GM06990 (cell line): Measurements from ENCODE around the gene YJEFN3.

Source experiments
- DNase-seq: peaks from one replicate; pipeline ENCODE4 v3.0.0-alpha.2; 2011; ENCODE audit not compliant: insufficient read length; ENCODE audit errors: extremely low read depth
- H3K27me3 ChIP-seq: replicated peaks from 2 replicates; pipeline ENCODE4 v1.6.0; 2011; ENCODE audit warnings: low read length; ENCODE audit not compliant: control insufficient read depth, insufficient read depth
- H3K36me3 ChIP-seq: 2 replicates; pipeline ENCODE4 v1.5.1; 2011; ENCODE audit warnings: low read length; ENCODE audit not compliant: control insufficient read depth, insufficient read depth
- H3K4me3 ChIP-seq: replicated peaks from 2 replicates; pipeline ENCODE4 v1.5.1; 2011; ENCODE audit warnings: low read depth, mild to moderate bottlenecking, control low read depth, low read length
- TF ChIP-seq, protein P1 (sequence below): IDR thresholded peaks from 2 replicates; pipeline ENCODE4 v1.5.1; 2011; ENCODE audit warnings: low read length, control low read depth, mild to moderate bottlenecking, inconsistent platforms; ENCODE audit not compliant: insufficient read depth, poor library complexity, severe bottlenecking

Gene YJEFN3

DNA sequence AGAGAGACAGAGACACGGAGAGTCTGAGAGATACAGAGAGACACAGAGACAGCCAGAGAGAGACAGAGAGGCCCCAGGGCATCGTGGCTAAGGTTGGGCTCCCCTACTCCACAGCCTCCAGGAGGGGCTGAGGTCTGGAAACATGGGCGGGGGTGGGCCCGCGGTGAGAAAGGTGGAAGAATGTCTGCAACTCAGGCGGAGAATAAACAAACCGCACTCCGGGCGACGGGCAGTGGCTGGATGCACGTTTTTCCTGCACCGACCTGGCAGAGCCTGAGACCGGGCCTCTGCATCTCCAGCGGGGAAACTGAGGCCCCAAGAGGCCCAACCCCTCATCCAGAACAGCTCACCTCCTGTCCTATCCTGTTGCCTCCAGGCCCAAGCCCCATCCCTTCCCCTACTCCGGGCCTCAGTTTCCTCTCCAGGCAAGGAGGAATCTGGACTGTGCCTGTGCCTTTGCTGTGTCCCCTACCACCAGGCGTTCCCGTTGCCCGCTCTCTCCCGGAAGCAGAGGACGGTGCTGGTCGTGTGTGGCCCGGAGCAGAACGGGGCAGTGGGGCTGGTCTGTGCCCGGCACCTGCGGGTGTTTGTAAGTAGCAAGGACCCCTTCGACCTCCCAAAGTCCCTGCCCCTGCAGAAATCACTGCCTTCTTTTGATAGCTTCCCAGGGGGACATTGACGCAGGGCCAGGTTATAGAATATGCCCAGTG, 6.0 kb downstream of the YJEFN3 start:
- DNase-seq, result no peak
- Histone ChIP-seq H3K27me3 (no peaks in the 10 kb centered on the region), H3K36me3 (peaks cover 2% of the 10 kb centered on the region), H3K4me3 (no peak overlapping the region)
- TF ChIP-seq, protein P1, sequence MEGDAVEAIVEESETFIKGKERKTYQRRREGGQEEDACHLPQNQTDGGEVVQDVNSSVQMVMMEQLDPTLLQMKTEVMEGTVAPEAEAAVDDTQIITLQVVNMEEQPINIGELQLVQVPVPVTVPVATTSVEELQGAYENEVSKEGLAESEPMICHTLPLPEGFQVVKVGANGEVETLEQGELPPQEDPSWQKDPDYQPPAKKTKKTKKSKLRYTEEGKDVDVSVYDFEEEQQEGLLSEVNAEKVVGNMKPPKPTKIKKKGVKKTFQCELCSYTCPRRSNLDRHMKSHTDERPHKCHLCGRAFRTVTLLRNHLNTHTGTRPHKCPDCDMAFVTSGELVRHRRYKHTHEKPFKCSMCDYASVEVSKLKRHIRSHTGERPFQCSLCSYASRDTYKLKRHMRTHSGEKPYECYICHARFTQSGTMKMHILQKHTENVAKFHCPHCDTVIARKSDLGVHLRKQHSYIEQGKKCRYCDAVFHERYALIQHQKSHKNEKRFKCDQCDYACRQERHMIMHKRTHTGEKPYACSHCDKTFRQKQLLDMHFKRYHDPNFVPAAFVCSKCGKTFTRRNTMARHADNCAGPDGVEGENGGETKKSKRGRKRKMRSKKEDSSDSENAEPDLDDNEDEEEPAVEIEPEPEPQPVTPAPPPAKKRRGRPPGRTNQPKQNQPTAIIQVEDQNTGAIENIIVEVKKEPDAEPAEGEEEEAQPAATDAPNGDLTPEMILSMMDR, result no peak

DNA sequence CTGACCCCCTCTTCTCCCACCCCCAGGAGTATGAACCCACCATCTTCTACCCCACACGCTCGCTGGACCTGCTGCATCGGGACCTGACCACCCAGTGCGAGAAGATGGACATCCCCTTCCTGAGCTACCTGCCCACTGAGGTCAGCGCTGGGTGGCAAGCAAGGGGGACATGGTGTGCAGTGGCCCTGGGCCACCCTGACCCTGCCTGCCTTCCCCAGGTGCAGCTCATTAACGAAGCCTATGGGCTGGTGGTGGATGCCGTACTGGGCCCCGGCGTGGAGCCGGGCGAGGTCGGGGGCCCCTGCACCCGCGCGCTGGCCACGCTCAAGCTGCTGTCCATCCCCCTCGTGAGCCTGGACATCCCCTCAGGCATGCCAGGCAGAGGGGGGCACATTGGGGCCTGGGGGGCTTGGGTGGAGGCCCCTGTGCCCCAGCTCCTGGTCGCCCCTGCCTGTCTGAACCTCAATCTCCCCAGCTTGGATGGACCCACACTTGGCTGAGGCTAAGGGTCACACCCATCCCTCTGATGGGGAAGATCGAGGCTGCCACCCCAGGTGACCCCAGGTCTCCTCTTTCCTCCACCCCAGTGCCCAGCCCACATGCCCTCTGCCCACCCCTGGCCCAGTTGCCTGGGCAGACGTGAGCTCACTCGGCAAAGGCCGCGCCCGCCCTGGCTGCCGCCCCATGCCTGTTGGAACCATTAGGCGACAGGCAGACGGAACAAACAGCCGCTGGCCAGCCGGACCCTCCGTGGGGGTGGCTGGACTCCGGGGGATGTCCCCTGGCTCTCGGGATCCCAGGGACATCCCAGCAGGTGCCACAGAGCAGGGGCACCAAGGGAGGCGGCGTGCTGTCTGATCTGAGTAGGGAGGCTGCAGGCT, 6.8 kb downstream of the YJEFN3 start:
- H3K27me3 ChIP-seq, result no peaks in the 10 kb centered on the region
- DNase-seq, result no peak
- peaks cover 2% of the 10 kb centered on the region for H3K36me3 ChIP-seq
- no peak overlapping the region for H3K4me3 ChIP-seq
- TF ChIP-seq, protein P1, result no peak

DNA sequence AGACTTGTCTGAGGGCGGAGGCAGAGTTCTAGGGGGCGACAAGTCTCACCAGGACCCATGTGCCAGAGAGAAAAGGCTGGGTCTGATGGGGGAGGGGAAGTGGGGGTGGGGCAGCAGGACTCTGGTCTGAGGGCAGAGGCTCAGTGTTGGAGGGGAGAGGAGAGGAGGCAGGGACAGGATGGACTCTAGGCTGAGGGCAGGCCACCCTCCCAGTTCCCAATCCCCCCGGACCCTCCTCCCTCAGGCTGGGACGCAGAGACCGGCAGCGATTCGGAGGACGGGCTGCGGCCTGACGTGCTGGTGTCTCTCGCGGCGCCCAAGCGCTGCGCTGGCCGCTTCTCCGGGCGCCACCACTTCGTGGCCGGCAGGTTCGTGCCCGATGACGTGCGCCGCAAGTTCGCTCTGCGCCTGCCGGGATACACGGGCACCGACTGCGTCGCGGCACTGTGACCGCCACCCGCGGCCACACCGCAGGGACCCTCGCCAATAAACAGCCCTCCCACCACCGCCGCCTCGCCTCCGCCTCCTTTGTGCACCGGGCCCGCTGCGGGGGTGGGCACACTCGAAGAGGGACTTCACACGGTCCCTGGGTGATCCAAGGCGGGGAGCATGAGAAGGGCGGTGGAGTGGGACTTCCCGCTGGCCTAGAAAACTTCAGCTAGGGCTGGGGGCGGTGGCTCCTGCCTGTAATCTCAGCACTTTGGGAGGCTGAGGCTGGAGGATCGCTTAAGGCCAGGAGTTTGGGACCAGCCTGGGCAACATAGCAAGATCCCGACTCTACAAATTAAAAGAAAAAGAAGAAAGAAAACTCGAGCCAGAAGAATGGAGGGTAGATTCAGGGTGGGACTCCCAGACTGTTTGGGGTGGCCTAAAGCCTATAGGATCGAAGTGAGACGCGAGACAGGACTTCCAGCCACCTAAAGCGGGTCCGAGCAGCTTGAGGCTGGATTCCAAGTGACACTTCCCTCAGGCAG, 8.7 kb downstream of the YJEFN3 start:
- H3K36me3 ChIP-seq, result no peaks in the 10 kb centered on the region; the same call in none of the 2 replicates
- H3K4me3 ChIP-seq, result no peak overlapping the region
- no peak for DNase-seq
- H3K27me3 ChIP-seq, result no peaks in the 10 kb centered on the region
- TF ChIP-seq, protein P1, result no peak

DNA sequence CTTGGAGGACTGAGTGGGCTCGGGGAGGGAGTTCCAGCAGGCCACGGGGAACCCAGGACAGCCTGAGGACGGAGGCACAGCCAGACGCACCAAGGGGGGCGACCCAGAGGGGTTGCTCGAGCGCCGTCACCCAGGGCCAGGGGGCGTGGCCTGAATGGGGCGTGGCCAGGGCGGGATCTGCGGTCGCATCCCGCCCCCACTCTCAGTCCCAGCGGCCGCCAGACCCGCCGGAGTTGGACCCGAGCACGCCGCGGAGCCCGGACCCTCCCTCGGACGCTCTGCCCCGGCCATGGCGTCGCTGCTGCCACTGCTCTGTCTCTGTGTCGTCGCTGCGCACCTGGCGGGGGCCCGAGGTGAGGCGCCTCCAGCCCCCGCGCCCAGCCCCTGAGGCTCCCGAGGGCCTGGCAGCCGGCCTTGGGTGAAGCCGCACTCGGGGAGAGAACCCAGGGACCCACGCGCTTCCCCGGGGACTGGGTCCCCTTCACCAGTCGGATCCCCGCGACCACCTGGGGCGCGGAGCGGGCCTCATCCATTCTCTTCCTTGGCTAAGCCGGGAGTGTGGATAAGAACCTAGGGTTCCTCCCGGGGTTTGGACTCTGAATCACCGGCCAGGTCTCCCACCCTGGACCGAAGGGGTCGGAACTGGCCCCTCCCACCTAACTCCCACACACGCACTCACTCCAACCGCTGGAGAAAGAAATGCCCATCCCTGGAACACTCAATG, 9.5 kb downstream of the YJEFN3 start, which contains the start of gene CILP2:
CILP2 (plus strand) TSS at position 205 of the 724 bp plus-strand sequence; CDS start at position 290, 85 bp downstream.
- Histone ChIP-seq H3K4me3 (no peak within 1 kb of the TSS), H3K36me3 (no peaks in the 10 kb centered on the region; the same call in none of the 2 replicates), H3K27me3 (no peaks in the 10 kb centered on the region)
- TF ChIP-seq, protein P1, result no peak
- DNase-seq, result no peak

DNA sequence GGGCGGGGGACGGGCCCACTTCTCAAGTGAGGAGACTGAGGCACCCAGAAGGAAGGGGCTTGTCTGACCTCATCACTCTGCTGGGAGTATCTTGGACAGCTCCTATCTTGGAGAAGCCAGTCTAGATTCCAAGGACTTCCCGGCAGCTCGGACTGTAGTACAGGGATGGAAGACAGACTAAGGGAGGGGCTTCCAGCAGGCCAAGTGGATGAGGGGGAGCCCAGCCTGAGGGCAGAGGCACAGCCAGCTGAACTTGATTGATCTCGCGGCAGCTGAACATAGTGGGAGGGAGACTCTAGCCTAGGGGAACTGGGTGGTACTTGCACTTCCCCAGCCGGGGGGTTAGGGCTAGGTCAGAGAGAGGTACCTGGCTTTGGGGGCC, 10.1 kb downstream of the YJEFN3 start:
- DNase-seq, result no peak
- H3K4me3 ChIP-seq, result no peak overlapping the region
- no peaks in the 10 kb centered on the region for H3K27me3 ChIP-seq
- H3K36me3 ChIP-seq, result no peaks in the 10 kb centered on the region; the same call in none of the 2 replicates
- TF ChIP-seq, protein P1, result no peak
